Measurements from ENCODE around the gene KYNU.
A peak's percentile ranks its signal among the peaks of the same experiment; 100 is the strongest.

KYNU gene

DNA sequence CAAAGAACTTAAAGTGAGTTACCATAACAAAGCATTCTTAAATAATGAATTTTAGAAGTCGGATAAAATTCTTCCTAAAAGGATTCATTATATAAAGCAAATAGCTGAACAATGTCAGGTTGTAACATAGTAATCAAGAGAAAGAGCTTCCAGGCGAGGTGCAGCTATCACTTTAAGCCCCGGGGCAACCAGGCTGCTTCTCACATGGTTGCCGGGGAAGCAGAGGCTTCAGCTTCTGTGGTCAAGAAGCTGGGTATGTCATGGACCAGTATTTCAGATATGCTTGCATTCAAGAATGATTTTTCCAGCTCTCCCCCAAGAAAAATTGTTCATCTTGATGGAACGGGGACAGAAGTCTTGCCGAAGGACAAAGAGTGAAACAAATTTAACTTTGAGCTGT is 23.6 kb upstream of the KYNU start:
- Histone ChIP-seq H3K14ac (ENCODE audit: low read length) (no peak overlapping the region), H3K4me3 (ENCODE audit: low read depth, low read length) (no peak overlapping the region)
- no CpG with 5 or more reads among the region's 6 CpGs for WGBS (ENCODE audit: extremely low coverage, insufficient coverage, insufficient read length)

DNA sequence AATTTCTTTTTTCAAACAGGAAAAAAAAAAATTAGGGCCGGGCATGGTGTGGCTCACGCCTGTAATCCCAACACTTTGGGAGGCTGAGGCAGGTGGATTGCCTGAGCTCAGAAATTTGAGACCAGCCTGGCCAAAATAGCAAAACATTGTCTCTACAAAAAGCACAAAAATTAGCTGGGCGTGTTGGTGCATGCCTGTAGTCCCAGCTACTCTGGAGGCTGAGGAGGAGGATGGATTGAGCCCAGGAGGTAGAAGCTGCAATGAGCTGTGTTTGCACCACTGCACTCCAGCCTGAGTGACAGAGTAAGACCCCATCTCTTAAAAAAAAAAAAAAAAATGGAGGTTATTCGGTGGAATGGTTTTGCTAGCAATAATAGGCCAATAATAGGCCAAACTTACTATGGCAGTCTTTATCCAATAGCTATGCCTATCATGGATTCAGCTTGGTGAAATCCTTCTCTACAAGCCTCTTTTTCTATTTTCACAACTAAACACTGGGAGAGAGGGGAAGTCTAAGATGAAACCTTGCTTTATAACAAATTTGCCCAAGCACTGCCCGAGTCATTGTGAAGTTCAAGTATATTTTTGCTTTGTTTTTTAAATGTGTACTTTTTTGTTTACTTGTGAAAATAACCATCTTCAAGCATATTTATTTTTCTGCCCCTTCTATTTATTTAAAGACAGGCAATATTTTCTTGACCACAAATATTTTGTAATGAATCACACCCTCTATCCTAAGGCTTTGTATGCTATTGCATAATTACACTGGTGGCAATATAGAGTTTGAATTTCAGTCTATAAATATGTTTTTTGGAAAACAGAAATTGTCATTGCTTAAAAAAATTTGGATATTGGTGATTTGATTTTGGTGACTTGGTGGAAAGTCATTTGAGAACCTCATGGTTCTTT is 20.0 kb upstream of the KYNU start:
- H3K4ac ChIP-seq (ENCODE audit: low read depth, low read length), result no peak overlapping the region
- H4K12ac ChIP-seq (ENCODE audit: low read depth, low read length), result no peak overlapping the region
- no peaks in the 10 kb centered on the region for H3K79me1 ChIP-seq (ENCODE audit: low read length)
- H4K8ac ChIP-seq (ENCODE audit: low read depth, low read length), result no peak overlapping the region
- H3K4me1 ChIP-seq (ENCODE audit: control insufficient read depth in 1 of 2, insufficient read depth in 2 of 2, low read length in 2 of 2), result no peaks in the 10 kb centered on the region
- H3K27ac ChIP-seq (ENCODE audit: low read depth, low read length), result no peak overlapping the region
- H2BK5ac ChIP-seq (ENCODE audit: low read depth, low read length, poor library complexity), result no peak overlapping the region
- H2BK120ac ChIP-seq (ENCODE audit: insufficient read depth, low read length, poor library complexity), result no peak overlapping the region
- H3K23ac ChIP-seq (ENCODE audit: low read length), result no peak overlapping the region
- H3K14ac ChIP-seq (ENCODE audit: low read length), result no peak overlapping the region
- no peak overlapping the region for H4K91ac ChIP-seq (ENCODE audit: low read depth, low read length)
- DNase-seq, result peak in 1 of 2 donors; percentile 38
- no peaks in the 10 kb centered on the region for H3K27me3 ChIP-seq (ENCODE audit: insufficient read depth, low read length)
- H3K36me3 ChIP-seq (ENCODE audit: control insufficient read depth in 1 of 2, insufficient read depth in 2 of 2, low read length in 2 of 2), result no peaks in the 10 kb centered on the region
- no peak overlapping the region for H3K4me3 ChIP-seq (ENCODE audit: low read depth, low read length)
- H3K9ac ChIP-seq (ENCODE audit: low read length), result no peak overlapping the region
- H3K18ac ChIP-seq (ENCODE audit: low read length), result no peak overlapping the region
- H2AFZ ChIP-seq (ENCODE audit: insufficient read depth, low read length, poor library complexity), result no peak overlapping the region
- WGBS (ENCODE audit: extremely low coverage, insufficient coverage, insufficient read length), result no CpG with 5 or more reads among the region's 5 CpGs
- H2BK12ac ChIP-seq (ENCODE audit: low read length), result no peak overlapping the region
- H3K79me2 ChIP-seq (ENCODE audit: control insufficient read depth, insufficient read depth, low read length, poor library complexity), result no peaks in the 10 kb centered on the region
- no peak overlapping the region for H3K4me2 ChIP-seq (ENCODE audit: low read length)
- no peak overlapping the region for H2AK5ac ChIP-seq (ENCODE audit: low read length)
- H3K9me3 ChIP-seq (ENCODE audit: insufficient read depth, low read depth, low read length), result no peaks in the 10 kb centered on the region

More for the DNA sequence above, 23.6 kb upstream of the KYNU start:
- no peaks in the 10 kb centered on the region for H3K27me3 ChIP-seq (ENCODE audit: insufficient read depth, low read length)
- H3K27ac ChIP-seq (ENCODE audit: low read depth, low read length), result no peak overlapping the region
- H2AK5ac ChIP-seq (ENCODE audit: low read length), result no peak overlapping the region
- no peak overlapping the region for H2BK12ac ChIP-seq (ENCODE audit: low read length)
- H3K9me3 ChIP-seq (ENCODE audit: insufficient read depth, low read depth, low read length), result no peaks in the 10 kb centered on the region
- no peak overlapping the region for H4K12ac ChIP-seq (ENCODE audit: low read depth, low read length)
- H3K4ac ChIP-seq (ENCODE audit: low read depth, low read length), result no peak overlapping the region
- no peak overlapping the region for H3K18ac ChIP-seq (ENCODE audit: low read length)
- no peak overlapping the region for H3K23ac ChIP-seq (ENCODE audit: low read length)
- H3K79me2 ChIP-seq (ENCODE audit: control insufficient read depth, insufficient read depth, low read length, poor library complexity), result no peaks in the 10 kb centered on the region
- peak; percentile 7 to 20 for DNase-seq
- no peak overlapping the region for H4K8ac ChIP-seq (ENCODE audit: low read depth, low read length)
- no peaks in the 10 kb centered on the region for H3K79me1 ChIP-seq (ENCODE audit: low read length)
- H3K9ac ChIP-seq (ENCODE audit: low read length), result no peak overlapping the region
- no peaks in the 10 kb centered on the region for H3K4me1 ChIP-seq (ENCODE audit: control insufficient read depth in 1 of 2, insufficient read depth in 2 of 2, low read length in 2 of 2)
- no peak overlapping the region for H2BK5ac ChIP-seq (ENCODE audit: low read depth, low read length, poor library complexity)
- H2BK120ac ChIP-seq (ENCODE audit: insufficient read depth, low read length, poor library complexity), result no peak overlapping the region
- no peaks in the 10 kb centered on the region for H3K36me3 ChIP-seq (ENCODE audit: control insufficient read depth in 1 of 2, insufficient read depth in 2 of 2, low read length in 2 of 2)
- no peak overlapping the region for H4K91ac ChIP-seq (ENCODE audit: low read depth, low read length)
- no peak overlapping the region for H3K4me2 ChIP-seq (ENCODE audit: low read length)
- no peak overlapping the region for H2AFZ ChIP-seq (ENCODE audit: insufficient read depth, low read length, poor library complexity)

DNA sequence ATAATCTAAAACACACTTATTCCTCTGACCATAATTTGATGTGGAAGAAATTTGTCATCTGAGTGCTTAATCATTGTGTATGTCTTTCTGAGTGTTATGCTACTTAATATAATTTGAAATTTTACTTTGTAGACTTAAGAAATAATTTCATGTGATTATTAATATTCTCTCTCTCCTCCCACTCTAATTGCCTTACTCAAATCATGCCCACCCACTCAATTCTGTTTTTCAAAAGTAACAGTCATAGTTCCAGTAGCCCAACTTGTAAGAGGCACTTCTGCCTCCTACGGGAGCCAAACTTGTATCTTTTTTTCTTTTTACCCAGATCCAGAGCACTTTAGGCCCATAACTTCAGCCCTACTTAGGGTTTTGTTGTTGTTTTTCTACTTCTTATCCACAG is 18.5 kb upstream of the KYNU start:
- Histone ChIP-seq H4K8ac (ENCODE audit: low read depth, low read length) (no peak overlapping the region), H2AK5ac (ENCODE audit: low read length) (no peak overlapping the region), H2BK5ac (ENCODE audit: low read depth, low read length, poor library complexity) (no peak overlapping the region), H4K91ac (ENCODE audit: low read depth, low read length) (no peak overlapping the region), H3K23ac (ENCODE audit: low read length) (no peak overlapping the region), H2AFZ (ENCODE audit: insufficient read depth, low read length, poor library complexity) (no peak overlapping the region), H3K4me3 (ENCODE audit: low read depth, low read length) (no peak overlapping the region), H3K4ac (ENCODE audit: low read depth, low read length) (no peak overlapping the region), H3K14ac (ENCODE audit: low read length) (no peak overlapping the region), H3K18ac (ENCODE audit: low read length) (no peak overlapping the region), H3K4me2 (ENCODE audit: low read length) (no peak overlapping the region), H4K12ac (ENCODE audit: low read depth, low read length) (no peak overlapping the region), H3K9ac (ENCODE audit: low read length) (no peak overlapping the region), H3K79me1 (ENCODE audit: low read length) (no peaks in the 10 kb centered on the region), H3K36me3 (ENCODE audit: control insufficient read depth in 1 of 2, insufficient read depth in 2 of 2, low read length in 2 of 2) (no peaks in the 10 kb centered on the region), H3K9me3 (ENCODE audit: insufficient read depth, low read depth, low read length) (no peaks in the 10 kb centered on the region), H2BK12ac (ENCODE audit: low read length) (no peak overlapping the region), H3K27ac (ENCODE audit: low read depth, low read length) (no peak overlapping the region), H3K4me1 (ENCODE audit: control insufficient read depth in 1 of 2, insufficient read depth in 2 of 2, low read length in 2 of 2) (no peaks in the 10 kb centered on the region), H3K79me2 (ENCODE audit: control insufficient read depth, insufficient read depth, low read length, poor library complexity) (no peaks in the 10 kb centered on the region), H3K27me3 (ENCODE audit: insufficient read depth, low read length) (no peaks in the 10 kb centered on the region), H2BK120ac (ENCODE audit: insufficient read depth, low read length, poor library complexity) (no peak overlapping the region)
- WGBS (ENCODE audit: extremely low coverage, insufficient coverage, insufficient read length), result no CpG with 5 or more reads among the region's 1 CpG
- DNase-seq, result no peak

GRCh38 chr2:142862299-142862698 is 15.2 kb upstream of the KYNU start:
- no peak overlapping the region for H3K4me3 ChIP-seq (ENCODE audit: low read depth, low read length)
- WGBS (ENCODE audit: extremely low coverage, insufficient coverage, insufficient read length), result no CpG with 5 or more reads among the region's 4 CpGs
- no peak overlapping the region for H2BK120ac ChIP-seq (ENCODE audit: insufficient read depth, low read length, poor library complexity)
- H3K79me2 ChIP-seq (ENCODE audit: control insufficient read depth, insufficient read depth, low read length, poor library complexity), result no peaks in the 10 kb centered on the region
- no peaks in the 10 kb centered on the region for H3K27me3 ChIP-seq (ENCODE audit: insufficient read depth, low read length)
- no peak overlapping the region for H4K12ac ChIP-seq (ENCODE audit: low read depth, low read length)
- no peak overlapping the region for H3K23ac ChIP-seq (ENCODE audit: low read length)
- no peaks in the 10 kb centered on the region for H3K4me1 ChIP-seq (ENCODE audit: control insufficient read depth in 1 of 2, insufficient read depth in 2 of 2, low read length in 2 of 2)
- H3K9ac ChIP-seq (ENCODE audit: low read length), result no peak overlapping the region
- H2BK5ac ChIP-seq (ENCODE audit: low read depth, low read length, poor library complexity), result no peak overlapping the region
- H3K14ac ChIP-seq (ENCODE audit: low read length), result no peak overlapping the region
- no peak overlapping the region for H2AK5ac ChIP-seq (ENCODE audit: low read length)
- H3K79me1 ChIP-seq (ENCODE audit: low read length), result no peaks in the 10 kb centered on the region
- no peak overlapping the region for H3K4me2 ChIP-seq (ENCODE audit: low read length)
- no peak overlapping the region for H4K91ac ChIP-seq (ENCODE audit: low read depth, low read length)
- no peak overlapping the region for H4K8ac ChIP-seq (ENCODE audit: low read depth, low read length)
- DNase-seq, result no peak
- H2AFZ ChIP-seq (ENCODE audit: insufficient read depth, low read length, poor library complexity), result no peak overlapping the region
- no peak overlapping the region for H3K18ac ChIP-seq (ENCODE audit: low read length)
- H3K9me3 ChIP-seq (ENCODE audit: insufficient read depth, low read depth, low read length), result no peaks in the 10 kb centered on the region
- no peak overlapping the region for H3K27ac ChIP-seq (ENCODE audit: low read depth, low read length)
- H3K4ac ChIP-seq (ENCODE audit: low read depth, low read length), result no peak overlapping the region
- H2BK12ac ChIP-seq (ENCODE audit: low read length), result no peak overlapping the region
- no peaks in the 10 kb centered on the region for H3K36me3 ChIP-seq (ENCODE audit: control insufficient read depth in 1 of 2, insufficient read depth in 2 of 2, low read length in 2 of 2)
